NCI-H1694 (cell line): Measurements from ENCODE around the gene EML4.
"Not testable (repeated sequence)": the region's sequence is repeated elsewhere in the genome, so short reads cannot be mapped to it uniquely, and the experiment has no call there.

Experiments used
- DNase-seq: peaks from one replicate; lab custom pipeline; 2025; lab: John Stamatoyannopoulos, UW

The EML4 gene

GRCh38 chr2:42334220-42334619 lies 165.1 kb downstream of the EML4 start:
- DNase-seq, result no peak

GRCh38 chr2:42334865-42335264 lies 165.7 kb downstream of the EML4 start:
- DNase-seq, result not testable (repeated sequence)

- no peak for DNase-seq
Measured at GRCh38 chr2:42335514-42336104, 166.5 kb downstream of the EML4 start.

GRCh38 chr2:42336361-42336965 lies 167.3 kb downstream of the EML4 start:
- no peak for DNase-seq

- no peak for DNase-seq
Measured at GRCh38 chr2:42337356-42337820, 168.2 kb downstream of the EML4 start.

GRCh38 chr2:42337846-42338566 lies 168.9 kb downstream of the EML4 start:
- DNase-seq, result no peak

GRCh38 chr2:42338567-42339190 lies 169.5 kb downstream of the EML4 start:
- peak; percentile 90 for DNase-seq

- peak; percentile 67 for DNase-seq
Measured at GRCh38 chr2:42339191-42339912, 170.2 kb downstream of the EML4 start.

GRCh38 chr2:42340045-42340937 lies 171.1 kb downstream of the EML4 start:
- DNase-seq, result no peak

- DNase-seq, result no peak
Measured at GRCh38 chr2:42340938-42341636, 171.9 kb downstream of the EML4 start.

- no peak for DNase-seq
Measured at GRCh38 chr2:42342061-42342794, 173.1 kb downstream of the EML4 start.

- no peak for DNase-seq
Measured at GRCh38 chr2:42342795-42343241, 173.7 kb downstream of the EML4 start.

GRCh38 chr2:42345986-42346385 lies 176.8 kb downstream of the EML4 start:
- no peak for DNase-seq

GRCh38 chr2:42346856-42347255 lies 177.7 kb downstream of the EML4 start:
- not testable (repeated sequence) for DNase-seq

GRCh38 chr2:42347518-42347917 lies 178.4 kb downstream of the EML4 start:
- DNase-seq, result not testable (repeated sequence)

- no peak for DNase-seq
Measured at GRCh38 chr2:42348113-42348805, 179.1 kb downstream of the EML4 start.

GRCh38 chr2:42350434-42351063 lies 181.4 kb downstream of the EML4 start:
- DNase-seq, result no peak

- DNase-seq, result no peak
Measured at GRCh38 chr2:42351864-42352263, 182.7 kb downstream of the EML4 start.
